NCI-H1436 (cell line): Measurements from ENCODE around the gene SURF4.

Experiments
- DNase-seq: peaks from one replicate; lab custom pipeline; 2025; lab: John Stamatoyannopoulos, UW

Gene SURF4

DNA sequence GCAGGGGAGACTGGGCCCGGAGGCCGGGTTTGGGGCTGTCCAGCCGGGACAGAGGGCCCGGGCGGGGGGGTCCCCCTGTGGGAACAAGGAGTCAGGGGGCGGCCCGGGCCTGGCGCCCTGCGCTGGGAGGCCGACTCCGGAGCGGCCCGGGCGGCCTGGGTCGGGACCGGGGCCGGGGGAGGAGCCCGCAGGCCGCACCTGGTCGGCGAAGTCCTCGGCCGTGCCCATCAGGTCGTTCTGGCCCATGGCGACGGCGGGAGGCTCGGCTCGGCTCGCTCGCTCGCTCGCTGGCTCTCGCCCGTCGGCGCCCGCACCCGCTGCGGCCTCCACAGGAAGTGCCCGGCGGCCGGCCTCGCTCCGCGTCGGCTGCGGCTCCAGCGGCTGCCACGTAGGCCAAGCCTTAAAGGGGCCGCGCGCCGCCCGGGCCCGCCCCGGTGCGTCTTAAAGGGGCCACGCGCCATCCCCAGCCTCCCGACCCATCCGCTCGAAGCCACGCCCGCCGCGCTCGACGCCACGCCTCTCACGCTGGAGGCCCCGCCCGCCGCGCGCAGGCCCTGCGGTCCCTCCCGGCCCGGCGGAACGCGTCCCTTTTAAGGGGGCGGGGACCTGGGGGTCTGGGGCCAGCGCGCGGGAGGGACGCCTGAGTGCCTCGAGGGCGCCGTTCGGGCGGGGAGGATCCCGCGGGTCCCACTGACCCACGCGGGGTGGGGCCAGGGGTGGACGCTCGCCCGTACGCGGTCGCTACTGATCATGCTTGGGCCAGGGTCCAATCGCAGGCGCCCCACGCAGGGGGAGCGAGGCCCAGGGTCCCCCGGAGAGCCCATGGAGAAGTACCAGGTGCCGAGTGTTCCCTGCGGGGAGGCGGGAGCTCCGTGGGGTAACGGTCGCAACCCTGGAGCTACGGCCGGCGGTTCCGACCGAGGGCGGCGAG is at the start of gene SURF4, which contains the start of gene STKLD1:
SURF4 (minus strand) TSS at position 337 of the 931 bp plus-strand sequence; CDS start at position 246, 91 bp downstream.
STKLD1 (plus strand) TSS at position 643 of the 931 bp plus-strand sequence; CDS start at position 751, 108 bp downstream.
- DNase-seq: peak; percentile 92

DNA sequence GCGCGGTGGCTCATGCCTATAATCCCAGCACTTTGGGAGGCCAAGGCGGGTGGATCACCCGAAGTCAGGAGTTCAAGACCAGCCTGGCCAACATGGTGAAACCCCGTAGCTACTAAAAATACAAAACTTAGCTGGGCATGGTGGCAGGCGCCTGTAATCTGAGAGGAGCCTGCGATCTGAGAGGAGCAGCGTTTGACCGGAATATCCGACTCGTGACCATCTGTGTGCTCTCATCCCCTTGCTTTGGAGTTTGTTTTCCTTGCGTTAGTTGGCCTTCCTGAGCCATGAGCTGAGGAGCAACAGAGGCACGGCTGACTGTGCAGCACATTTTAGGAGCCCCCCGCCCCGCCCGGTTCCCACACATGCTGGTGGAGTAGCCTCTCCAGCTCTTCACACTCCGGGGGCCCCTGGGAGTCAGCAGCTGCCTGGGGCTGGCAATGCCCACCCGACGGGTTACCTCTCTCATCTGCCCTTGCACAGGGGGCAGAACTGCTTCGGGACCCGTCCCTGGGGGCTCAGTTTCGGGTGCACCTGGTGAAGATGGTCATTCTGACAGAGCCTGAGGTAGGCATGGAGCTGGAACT is 49.3 kb upstream of the SURF4 start:
- no peak for DNase-seq

- no peak for DNase-seq
Observed at GRCh38 chr9:133424187-133424586, 48.3 kb upstream of the SURF4 start.

- DNase-seq: no peak
Observed at GRCh38 chr9:133423216-133423615, 47.4 kb upstream of the SURF4 start.

DNA sequence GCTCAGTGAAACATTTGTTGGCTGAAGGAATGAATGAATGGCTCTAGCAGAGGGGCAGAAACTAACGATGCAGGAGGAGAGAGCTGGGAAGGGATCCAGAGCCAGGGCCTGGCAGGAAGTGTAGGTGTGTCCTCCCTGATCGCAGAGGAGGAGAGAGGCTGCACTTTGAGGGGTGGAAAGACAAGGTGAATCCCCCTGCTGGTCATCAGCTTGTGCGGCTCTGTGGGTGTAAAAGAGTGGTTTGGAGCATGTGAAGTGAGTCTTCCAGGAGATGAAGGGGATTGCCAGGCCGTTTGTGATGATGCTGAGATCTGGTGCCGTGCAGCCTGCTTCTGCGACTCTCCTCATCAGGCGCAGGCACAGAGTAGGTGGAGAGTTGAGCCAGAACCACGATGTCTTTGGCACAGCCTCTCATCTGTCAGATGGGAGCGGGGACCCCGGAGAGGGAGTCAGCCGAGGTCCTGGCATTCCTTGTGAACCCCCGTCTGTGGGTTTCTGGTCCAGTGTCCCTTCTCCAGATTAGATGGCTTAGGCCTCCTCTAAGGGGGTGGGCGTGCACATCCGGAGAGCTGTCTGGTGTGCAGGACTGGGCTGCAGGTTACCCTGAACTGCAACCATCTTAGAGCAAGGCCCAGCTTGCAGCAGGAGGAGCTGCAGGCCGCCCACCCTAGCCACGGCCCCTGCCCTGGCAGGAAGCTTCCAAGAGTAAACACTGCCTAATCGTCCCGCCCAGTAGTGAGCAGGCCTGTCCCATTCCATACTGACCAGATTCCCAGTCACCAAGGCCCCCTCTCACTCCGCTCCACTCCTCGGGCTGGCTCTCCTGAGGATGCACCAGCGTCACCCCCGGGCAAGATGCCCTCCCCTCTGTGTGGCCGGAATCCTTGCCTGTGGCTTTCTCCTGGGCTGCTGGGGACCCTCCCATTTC is 46.0 kb upstream of the SURF4 start, which contains the start of gene ADAMTS13:
ADAMTS13 (plus strand) TSS at position 753 of the 928 bp plus-strand sequence; CDS start at position 830, 77 bp downstream.
- no peak for DNase-seq

- DNase-seq: no peak
Observed at GRCh38 chr9:133420392-133420827, 44.5 kb upstream of the SURF4 start.

DNA sequence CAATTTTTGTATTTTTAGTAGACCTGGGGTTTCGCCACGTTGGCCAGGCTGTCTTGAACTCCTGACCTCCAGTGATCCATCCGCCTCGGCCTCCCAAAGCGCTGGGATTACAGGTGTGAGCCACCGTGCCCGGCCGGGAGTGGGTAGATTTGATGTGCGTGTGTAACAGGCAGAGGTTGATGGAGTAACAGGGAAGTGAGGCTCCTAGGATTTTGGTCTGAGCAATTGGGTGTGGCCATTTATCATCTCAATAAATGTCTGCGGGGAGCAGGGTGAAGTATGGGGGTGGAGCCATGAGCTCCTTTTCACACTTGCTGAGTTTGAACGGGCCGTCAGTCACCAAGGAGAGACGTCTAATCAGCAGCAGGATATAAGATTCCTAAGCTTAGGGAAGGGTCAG is 43.1 kb upstream of the SURF4 start:
- no peak for DNase-seq

GRCh38 chr9:133417541-133418461 is 41.9 kb upstream of the SURF4 start, which contains the start of gene REXO4:
TSS of gene REXO4 (minus strand) at chr9:133418010. CDS start at chr9:133417844, 166 bp downstream.
- DNase-seq: peak; percentile 64

DNA sequence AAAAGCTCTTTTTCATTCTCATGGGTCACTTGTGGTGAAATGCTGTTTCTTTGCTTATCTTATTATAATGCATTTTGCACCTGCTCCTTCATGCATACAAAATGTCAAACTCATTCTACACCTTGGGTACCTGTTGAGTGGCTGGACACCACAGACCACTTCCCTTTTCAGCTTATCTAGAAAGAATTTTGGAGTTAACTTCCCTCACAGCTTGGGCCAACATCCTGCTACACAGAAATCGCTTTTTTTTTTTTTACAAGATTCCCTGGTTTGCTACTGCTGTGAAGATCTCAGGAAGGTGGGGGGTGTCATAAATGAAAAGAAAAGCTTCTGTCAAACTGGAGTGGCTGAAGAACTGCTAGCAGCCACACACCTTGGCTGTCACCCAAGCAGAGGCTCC is 39.3 kb upstream of the SURF4 start:
- no peak for DNase-seq

DNA sequence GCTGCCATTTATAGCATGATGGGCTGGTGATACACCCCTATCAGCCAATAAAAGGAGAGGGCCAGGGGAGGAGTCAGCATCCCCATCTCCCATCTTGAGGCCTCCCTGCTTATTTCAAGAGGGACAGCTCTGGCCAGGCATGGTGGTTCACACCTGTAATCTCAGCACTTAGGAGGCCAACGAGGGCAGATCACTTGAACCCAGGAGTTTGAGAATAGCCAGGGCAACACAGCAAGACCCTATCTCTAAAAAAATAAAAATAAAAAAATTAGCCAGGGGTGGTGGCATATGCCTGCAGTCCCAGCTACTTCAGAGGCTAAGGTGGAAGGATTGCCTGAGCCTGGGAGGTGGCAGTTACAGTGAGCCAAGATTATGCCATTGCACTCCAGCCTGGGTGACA is 32.2 kb upstream of the SURF4 start:
- DNase-seq: no peak

- peak; percentile 26 for DNase-seq
Observed at GRCh38 chr9:133406480-133407307, 30.8 kb upstream of the SURF4 start.

- no peak for DNase-seq
Observed at GRCh38 chr9:133405508-133406438, 29.9 kb upstream of the SURF4 start.

DNA sequence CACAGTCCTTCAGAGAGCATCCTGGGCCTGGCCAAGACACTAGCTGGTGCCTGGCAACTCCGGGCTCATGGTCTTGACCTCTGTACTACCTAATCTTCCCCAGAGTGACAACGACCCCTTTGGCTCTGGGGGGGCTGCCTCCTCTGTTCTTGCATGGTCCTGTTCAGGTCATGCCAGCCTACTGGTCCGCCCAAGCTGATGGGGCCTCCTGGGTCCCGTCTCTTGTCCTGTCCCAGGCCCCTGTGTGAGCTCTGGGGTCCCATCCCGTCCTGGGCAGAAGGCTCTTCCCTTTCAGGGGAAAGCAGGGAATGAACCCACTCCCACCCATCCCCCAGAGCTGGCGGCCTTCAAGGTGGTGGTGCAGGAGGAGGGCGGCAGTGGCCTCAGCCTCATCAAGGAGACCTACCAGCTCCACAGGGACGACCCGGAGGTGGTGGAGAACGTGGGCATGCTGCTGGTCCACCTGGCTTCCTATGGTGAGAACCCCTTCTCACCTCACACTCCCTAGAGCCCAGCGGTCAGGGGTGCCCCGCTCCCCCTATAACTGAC is 28.7 kb upstream of the SURF4 start:
- no peak for DNase-seq

DNA sequence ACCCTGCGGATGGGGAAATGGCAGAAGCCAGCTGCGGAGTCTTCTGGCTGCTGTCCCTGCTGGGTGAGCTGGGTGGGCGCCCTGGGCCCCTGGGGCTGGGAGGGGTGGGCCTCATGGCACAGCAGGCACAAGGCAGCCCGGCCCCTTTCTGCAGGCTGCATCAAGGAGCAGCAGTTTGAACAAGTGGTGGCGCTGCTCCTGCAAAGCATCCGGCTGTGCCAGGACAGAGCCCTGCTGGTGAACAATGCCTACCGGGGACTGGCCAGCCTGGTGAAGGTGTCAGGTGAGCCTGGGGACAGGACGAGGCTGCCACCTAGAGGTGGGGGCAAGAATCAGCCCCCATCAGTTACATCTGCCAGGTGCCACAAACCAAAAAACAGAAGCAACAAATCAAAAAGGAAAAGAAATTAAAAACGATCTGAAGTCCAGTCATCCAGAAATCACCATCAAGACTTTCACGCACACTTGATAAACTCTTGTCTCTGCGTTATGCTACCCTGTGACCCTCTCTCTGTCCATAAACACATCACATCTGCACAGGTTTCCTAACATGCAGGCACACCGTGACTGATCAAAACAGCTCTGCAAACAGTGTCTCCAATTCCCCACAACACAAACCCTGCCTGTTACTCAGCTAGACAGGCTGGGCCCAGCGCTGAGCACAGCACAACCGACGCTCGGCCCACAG is 28.1 kb upstream of the SURF4 start:
- no peak for DNase-seq

GRCh38 chr9:133402689-133403088 is 26.8 kb upstream of the SURF4 start:
- no peak for DNase-seq

DNA sequence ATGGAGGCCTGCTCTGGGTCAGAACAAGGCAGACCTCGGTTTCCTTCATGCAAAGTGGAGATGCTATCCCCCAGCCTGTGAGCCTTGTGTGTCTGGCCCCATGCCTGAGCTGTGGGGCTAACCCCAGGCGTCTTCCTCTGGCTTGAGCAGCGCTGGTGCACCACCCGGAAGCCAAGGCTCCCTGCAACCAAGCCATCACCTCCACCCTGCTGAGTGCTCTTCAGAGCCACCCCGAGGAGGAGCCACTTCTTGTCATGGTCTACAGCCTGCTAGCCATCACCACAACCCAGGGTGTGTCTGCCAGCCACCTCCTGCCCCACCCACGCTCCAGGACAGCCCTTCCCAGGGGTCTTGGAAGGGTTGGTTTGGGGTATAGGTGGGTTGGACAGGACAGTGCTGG is 25.7 kb upstream of the SURF4 start:
- DNase-seq: no peak

DNA sequence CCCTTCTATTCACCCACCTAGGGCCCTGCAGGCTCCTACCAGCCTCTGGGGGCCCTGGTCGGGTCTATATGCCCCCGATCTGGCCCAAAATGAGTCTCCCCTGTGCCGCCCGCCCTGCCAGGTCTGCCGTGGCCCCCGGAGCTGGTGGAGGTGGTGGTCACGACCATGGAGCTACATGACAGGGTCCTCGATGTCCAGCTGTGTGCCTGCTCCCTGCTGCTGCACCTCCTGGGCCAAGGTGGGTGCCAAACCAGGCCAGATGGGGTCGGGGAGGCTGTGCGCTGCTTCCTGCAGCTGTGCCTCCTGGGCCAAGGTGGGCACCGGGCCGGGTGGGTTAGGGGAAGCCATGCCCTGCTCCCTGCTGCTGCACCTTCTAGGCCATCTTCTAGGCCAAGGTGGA is 24.4 kb upstream of the SURF4 start:
- DNase-seq: no peak

DNA sequence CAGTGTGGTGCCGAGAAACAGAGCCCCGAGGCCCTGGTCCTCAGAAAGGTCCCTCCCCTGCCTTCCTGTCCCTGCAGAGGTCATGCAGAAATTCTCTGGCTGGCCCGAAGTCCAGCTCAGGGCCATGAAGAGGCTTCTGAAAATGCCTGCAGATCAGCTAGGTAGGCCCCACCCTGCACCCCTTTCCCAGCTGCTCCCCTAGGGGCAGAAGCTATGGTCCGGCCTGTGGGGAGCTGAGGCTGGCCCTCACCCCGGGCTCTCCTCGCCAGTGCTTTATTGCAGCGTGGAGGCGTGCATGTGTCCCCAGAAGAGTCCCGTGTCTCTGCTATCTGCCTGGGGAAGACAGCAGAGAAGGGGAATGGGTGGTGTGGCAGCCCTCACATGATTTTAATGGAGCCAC is 22.0 kb upstream of the SURF4 start:
- no peak for DNase-seq
